HL-60 (cell line): Measurements from ENCODE around the gene PRAC2.
A peak's percentile ranks its signal among the peaks of the same experiment; 100 is the strongest.

ENCODE experiments used
- DNase-seq, 2 experiments: peaks; one replicate each; pipeline ENCODE4 v3.0.0-alpha.2; 2010 to 2020; ENCODE audit warnings: low read depth in 1 of 2, low spot score in 1 of 2
- H3K27ac ChIP-seq: fragments of 250-450 bp; sonication (Bioruptor Pico); replicated peaks from 2 replicates; pipeline ENCODE4 v1.5.1; 2020; ENCODE audit warnings: mild to moderate bottlenecking, moderate library complexity
- H3K27me3 ChIP-seq: fragments of 250-450 bp; sonication (Bioruptor Pico); 2 replicates; pipeline ENCODE4 v1.5.1; 2021; ENCODE audit warnings: mild to moderate bottlenecking, moderate library complexity; ENCODE audit not compliant: insufficient read depth, poor library complexity, severe bottlenecking
- H3K4me3 ChIP-seq: replicated peaks from 2 replicates; pipeline ENCODE4 v1.5.1; 2011; ENCODE audit warnings: mild to moderate bottlenecking, control low read depth, low read length; ENCODE audit not compliant: insufficient read depth
- GABPA ChIP-seq: IDR thresholded peaks from 2 replicates; pipeline ENCODE4 v1.6.1; 2012; ENCODE audit warnings: low read depth
- POLR2AphosphoS5 ChIP-seq: IDR thresholded peaks from 2 replicates; pipeline ENCODE4 v1.6.1; 2012; ENCODE audit warnings: low read depth
- SPI1 ChIP-seq: IDR thresholded peaks from 2 replicates; pipeline ENCODE4 v1.6.1; 2012; ENCODE audit warnings: low read depth, mild to moderate bottlenecking, borderline replicate concordance
- TF ChIP-seq, protein P1 (sequence below): IDR thresholded peaks from 2 replicates; pipeline ENCODE4 v1.6.1; 2012; ENCODE audit warnings: low read depth; ENCODE audit not compliant: insufficient replicate concordance
- TF ChIP-seq, protein P2 (sequence below): IDR thresholded peaks from one replicate; pipeline ENCODE4 v1.5.1; 2011; ENCODE audit warnings: low read length, control low read depth, inconsistent platforms; ENCODE audit not compliant: insufficient read depth

PRAC2 gene

DNA sequence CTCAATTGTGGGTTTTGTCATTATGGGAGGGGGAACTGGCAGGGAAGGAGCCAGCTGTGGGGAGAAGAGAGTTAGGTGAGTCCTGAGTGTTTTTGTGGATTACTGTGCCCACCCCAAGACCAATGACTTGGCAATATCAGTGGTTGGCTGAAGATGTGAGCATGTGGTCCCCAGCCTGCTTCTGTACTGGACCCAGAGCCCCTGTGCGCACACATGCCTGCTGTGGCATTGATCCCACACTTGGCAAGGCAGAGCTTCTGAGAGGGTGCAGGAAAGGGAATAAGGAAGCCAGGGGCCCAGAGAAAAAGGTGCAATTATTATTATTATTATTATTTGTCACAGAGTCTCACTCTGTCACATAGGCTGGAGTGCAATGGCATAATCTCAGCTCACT, 2.0 kb upstream of the PRAC2 start:
- Histone ChIP-seq H3K4me3 (no peak overlapping the region), H3K27ac (no peak overlapping the region), H3K27me3 (peaks cover 84% of the 10 kb centered on the region)
- no peak for DNase-seq
- TF ChIP-seq POLR2AphosphoS5 (no peak), SPI1 (no peak), GABPA (no peak)
- TF ChIP-seq, protein P1, sequence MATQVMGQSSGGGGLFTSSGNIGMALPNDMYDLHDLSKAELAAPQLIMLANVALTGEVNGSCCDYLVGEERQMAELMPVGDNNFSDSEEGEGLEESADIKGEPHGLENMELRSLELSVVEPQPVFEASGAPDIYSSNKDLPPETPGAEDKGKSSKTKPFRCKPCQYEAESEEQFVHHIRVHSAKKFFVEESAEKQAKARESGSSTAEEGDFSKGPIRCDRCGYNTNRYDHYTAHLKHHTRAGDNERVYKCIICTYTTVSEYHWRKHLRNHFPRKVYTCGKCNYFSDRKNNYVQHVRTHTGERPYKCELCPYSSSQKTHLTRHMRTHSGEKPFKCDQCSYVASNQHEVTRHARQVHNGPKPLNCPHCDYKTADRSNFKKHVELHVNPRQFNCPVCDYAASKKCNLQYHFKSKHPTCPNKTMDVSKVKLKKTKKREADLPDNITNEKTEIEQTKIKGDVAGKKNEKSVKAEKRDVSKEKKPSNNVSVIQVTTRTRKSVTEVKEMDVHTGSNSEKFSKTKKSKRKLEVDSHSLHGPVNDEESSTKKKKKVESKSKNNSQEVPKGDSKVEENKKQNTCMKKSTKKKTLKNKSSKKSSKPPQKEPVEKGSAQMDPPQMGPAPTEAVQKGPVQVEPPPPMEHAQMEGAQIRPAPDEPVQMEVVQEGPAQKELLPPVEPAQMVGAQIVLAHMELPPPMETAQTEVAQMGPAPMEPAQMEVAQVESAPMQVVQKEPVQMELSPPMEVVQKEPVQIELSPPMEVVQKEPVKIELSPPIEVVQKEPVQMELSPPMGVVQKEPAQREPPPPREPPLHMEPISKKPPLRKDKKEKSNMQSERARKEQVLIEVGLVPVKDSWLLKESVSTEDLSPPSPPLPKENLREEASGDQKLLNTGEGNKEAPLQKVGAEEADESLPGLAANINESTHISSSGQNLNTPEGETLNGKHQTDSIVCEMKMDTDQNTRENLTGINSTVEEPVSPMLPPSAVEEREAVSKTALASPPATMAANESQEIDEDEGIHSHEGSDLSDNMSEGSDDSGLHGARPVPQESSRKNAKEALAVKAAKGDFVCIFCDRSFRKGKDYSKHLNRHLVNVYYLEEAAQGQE = no peak
- TF ChIP-seq, protein P2, sequence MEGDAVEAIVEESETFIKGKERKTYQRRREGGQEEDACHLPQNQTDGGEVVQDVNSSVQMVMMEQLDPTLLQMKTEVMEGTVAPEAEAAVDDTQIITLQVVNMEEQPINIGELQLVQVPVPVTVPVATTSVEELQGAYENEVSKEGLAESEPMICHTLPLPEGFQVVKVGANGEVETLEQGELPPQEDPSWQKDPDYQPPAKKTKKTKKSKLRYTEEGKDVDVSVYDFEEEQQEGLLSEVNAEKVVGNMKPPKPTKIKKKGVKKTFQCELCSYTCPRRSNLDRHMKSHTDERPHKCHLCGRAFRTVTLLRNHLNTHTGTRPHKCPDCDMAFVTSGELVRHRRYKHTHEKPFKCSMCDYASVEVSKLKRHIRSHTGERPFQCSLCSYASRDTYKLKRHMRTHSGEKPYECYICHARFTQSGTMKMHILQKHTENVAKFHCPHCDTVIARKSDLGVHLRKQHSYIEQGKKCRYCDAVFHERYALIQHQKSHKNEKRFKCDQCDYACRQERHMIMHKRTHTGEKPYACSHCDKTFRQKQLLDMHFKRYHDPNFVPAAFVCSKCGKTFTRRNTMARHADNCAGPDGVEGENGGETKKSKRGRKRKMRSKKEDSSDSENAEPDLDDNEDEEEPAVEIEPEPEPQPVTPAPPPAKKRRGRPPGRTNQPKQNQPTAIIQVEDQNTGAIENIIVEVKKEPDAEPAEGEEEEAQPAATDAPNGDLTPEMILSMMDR = no peak

DNA sequence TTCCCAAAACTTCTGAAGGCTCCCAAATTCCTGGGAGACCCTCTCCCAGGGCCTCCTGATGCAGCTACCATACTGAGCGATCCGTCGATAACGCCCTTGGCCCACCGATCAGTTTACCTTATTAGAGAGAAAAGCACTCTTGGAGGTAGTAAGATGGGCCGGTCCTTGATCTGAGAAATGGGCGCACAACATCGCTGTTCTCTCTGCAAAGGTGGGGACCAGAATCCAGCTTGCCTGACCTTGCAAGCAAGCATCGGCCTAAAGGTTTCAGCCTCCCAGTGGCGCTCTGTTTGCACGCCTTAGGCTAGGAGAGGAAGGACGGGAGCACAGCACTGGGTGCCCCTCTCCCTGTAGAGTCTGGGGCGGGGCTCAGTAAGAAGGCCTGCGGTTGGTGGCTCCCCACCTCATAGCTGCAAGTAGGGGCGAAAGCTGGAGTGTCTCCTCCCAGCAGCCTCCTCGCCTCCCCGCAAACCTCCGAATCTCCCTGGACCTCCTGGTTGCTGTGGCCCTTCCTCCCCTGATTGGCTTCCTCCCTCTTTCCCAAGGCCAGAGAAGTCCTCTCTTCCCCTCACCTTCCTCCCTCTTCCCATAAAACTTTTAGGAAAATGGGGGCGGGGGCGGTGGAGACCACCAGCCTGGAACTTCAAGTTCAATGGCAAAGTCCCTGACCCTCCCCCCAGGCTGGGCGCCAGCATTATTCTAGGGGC, 631 bp upstream of the PRAC2 start, which contains the start of gene PRAC1:
Gene PRAC1, minus strand, starts transcription at position 318 of the 707 bp plus-strand sequence. Its CDS starts 126 bp downstream, at position 192.
- TF ChIP-seq SPI1 = no peak
- TF ChIP-seq, protein P1 = no peak
- TF ChIP-seq POLR2AphosphoS5 = no peak
- TF ChIP-seq GABPA = no peak
- TF ChIP-seq, protein P2 = no peak
- peak within 1 kb of the TSS; percentile 28 for H3K4me3 ChIP-seq
- H3K27me3 ChIP-seq = peaks cover 91% of the 10 kb centered on the region
- no peak for DNase-seq
- H3K27ac ChIP-seq = no peak within 1 kb of the TSS

DNA sequence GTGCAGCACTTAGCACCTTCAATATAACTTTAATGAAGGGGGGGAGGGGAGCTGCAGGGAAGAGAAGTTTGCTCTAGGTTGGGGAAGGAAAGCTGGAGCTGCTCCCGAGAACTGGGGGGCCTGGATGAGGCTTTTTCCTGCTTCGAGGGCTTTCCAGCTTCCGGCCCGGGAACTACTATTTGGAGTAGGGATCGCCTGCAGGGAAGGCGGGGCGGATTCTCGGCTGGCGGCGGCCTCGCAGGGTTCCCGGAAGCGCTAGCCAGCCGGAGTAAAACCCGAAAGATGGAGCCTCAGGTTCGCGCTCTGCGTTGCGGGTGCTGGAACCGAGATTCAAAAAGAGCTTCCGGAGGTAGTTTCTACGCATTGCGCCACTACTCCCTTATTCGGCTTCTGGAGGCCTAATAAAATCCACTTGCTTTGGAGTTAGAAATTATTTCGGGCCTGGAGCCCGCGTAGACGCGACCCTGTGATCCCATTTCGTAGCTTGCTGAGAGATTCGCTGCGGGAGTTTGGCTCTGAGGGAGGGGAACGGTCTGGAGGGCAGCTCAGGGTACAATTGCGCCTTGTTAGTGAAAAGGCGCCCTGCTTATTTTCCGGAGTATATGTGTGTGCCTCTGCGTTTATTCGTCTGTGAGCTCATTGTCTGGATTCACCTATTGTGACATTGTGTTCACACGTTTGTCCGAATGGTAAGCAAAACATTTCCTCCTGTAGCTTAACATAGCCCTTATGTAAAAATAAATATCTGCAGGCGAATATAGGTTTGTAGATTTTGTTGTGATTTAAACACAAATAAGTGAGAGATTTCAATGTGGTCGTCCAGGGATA, 652 bp downstream of the PRAC2 start:
- H3K27me3 ChIP-seq = peaks cover 95% of the 10 kb centered on the region
- no peak for DNase-seq

More for the DNA sequence above, 652 bp downstream of the PRAC2 start:
- no peak for TF ChIP-seq GABPA
- no peak for TF ChIP-seq SPI1
- TF ChIP-seq POLR2AphosphoS5 = no peak
- TF ChIP-seq, protein P1 = no peak
- TF ChIP-seq, protein P2 = no peak
- Histone ChIP-seq H3K4me3 (peak overlapping the region; percentile 28), H3K27ac (no peak overlapping the region)
